ENCODE results near the gene EBF3.

- no peak for TF ChIP-seq ZNF274 (IDR thresholded peaks at IDR 0.05; ENCODE audit: low read depth, low read length)
- TF ChIP-seq SUZ12 (IDR thresholded peaks at IDR 0.05; ENCODE audit: extremely low read depth, insufficient read depth, insufficient read length): no peak
Observed at GRCh38 chr10:129956876-129957673, 7.0 kb downstream of the EBF3 start.
